ENCODE measurements around the gene SLC26A11.
"Not testable (repeated sequence)": the region's sequence is repeated elsewhere in the genome, so short reads cannot be mapped to it uniquely, and the experiment has no call there.

The SLC26A11 gene

DNA sequence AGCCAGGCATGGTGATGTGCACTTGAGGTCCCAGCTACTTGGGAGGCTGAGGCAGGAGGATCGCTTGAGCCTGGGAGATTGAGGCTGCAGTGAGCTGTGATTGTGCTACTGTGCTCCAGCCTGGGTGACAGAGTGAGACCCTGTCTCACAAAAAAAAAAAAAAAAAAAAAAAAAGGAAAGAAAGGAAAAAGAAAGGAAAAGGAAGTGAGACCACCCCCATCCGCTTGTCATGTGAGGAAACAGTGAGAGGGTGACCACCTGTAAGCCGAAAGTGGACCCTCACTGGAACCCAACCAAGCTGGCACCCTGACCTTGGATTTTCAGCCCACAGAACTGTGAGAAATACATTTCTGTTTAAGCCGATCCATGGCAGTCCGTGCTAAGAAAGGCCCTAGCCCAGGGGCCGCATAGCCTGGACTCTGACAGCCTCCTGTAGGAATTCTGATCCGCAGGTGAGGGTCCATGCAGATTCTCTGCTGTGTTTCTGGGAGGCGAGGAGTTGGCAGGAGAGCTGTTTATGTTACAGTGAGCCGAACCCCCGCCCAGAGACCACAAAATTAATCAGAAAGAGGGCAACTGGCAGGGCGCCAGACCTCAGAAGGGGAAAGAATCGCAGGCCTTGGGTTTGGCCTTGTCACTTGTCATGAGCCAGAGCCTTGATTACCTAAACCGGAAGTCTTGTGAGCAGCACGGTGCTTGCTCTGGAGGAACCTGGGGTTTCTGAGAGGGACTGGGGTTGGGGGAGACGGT is 1.0 kb upstream of the SLC26A11 start:
- DNase-seq, result peak; percentile 96

DNA sequence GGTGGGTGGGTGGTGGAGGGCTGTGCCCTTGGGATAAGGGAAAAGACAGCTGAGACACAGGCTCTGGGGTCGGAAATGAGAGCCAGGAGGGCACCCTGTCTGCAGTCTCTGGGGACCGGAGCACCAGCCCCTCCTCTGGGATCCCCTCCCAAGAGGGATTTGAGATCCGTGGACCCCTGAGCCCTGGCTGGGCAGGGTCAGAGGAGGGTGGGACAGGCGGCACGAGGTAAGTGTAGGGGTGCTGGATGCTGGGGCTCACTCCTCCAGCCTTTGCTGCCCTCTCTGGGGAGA is 519 bp upstream of the SLC26A11 start:
- DNase-seq, result no peak

DNA sequence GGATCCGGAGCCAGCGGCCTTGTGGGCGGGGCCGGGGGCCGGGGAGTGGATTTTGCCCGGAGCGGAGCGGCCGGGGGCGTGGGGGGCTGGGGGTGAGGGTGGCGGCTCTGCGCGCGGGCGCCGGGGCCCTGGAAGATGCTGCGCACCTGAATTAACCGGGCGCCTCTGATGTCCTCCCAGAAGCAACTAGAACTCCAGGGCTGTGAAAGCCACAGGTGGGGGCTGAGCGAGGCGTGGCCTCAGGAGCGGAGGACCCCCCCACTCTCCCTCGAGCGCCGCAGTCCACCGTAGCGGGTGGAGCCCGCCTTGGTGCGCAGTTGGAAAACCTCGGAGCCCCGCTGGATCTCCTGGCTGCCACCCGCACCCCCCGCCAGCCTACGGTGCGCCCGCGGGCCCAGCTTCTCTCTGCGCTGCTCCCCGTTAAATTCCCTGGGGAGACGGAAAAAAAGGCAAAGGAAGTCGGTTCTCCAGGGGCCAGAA is 549 bp downstream of the SLC26A11 start:
- peak; percentile 59 for DNase-seq

DNA sequence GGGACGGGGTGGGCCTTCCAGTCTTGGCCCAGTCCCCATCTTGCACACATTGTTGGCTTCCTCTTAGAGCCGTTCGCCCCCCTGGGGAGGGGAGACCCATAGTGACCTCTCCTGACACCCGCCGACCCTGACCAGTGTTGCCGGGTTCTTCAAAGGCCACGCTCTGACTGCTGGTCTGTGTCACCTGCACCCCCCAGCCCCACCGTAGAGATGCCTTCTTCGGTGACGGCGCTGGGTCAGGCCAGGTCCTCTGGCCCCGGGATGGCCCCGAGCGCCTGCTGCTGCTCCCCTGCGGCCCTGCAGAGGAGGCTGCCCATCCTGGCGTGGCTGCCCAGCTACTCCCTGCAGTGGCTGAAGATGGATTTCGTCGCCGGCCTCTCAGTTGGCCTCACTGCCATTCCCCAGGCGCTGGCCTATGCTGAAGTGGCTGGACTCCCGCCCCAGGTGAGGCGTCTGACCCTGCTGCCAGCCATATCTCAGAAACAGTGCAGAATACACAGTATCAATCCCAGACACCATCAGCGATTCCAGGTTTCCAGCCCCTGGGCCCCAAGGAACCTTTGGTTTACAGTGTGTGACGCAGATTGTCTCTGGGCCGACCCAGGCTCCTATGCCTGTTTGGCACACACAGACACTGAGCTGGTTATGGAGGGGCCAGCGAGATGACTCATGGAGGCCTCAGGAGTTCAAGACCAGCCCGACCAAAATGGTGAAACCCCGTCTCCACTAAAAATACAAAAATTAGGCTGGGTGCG is 1.3 kb downstream of the SLC26A11 start:
- DNase-seq, result no peak

DNA sequence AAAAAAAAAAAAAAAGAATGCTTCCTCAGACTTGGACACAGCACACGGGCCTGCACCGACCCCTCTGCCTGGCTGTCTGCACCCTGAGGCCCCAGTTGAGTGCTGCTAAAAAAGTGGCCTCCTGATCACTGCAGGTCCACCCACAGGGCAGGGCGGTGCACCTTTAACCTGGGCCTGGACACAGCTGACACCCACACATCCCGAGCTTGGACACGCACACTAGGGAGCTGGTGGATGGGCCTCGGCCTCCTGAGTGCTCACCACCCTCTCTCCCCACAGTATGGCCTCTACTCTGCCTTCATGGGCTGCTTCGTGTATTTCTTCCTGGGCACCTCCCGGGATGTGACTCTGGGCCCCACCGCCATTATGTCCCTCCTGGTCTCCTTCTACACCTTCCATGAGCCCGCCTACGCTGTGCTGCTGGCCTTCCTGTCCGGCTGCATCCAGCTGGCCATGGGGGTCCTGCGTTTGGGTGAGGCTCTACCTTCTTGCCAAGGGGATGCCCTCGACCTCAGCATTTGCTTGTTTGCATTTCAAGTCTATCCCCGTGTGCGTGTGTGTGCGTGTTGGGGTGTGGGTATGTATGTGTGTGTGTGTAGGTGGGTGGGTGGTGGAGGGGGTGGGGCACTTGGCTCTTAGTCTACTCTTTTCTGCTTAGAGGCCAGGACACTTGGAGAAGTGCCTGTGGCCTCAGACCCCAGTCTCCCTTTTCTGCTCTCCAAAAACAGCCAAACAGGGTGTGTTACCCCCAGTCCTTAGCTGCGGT is 2.3 kb downstream of the SLC26A11 start:
- DNase-seq, result no peak

DNA sequence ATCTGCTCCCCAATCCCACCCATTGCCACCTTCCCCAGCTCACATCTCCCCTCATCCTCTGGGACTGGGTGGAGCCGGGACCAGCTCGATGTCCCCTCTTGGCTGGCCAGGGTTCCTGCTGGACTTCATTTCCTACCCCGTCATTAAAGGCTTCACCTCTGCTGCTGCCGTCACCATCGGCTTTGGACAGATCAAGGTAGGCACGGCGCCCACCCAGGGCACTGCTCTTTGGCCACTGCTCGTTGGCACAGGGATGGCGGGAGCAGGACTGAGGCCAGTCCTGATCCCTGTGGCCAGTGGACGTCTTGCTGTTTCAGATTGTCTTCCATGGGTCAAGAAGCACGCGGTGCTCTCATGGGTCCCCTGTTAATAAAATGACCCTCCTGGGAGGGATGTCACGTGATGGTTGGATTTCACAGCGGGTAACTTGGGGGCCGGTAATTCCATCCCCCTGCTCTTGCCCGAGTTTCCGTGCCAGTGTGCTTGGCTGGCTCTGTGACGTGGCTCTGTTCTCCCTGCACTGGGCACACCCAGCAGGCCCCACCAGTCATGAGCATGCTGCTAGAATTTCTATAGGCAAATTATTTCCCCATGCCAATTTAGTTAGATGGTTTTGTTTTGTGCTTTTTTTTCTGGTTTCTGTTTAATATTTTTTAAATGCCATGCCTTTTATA is 3.1 kb downstream of the SLC26A11 start:
- no peak for DNase-seq

DNA sequence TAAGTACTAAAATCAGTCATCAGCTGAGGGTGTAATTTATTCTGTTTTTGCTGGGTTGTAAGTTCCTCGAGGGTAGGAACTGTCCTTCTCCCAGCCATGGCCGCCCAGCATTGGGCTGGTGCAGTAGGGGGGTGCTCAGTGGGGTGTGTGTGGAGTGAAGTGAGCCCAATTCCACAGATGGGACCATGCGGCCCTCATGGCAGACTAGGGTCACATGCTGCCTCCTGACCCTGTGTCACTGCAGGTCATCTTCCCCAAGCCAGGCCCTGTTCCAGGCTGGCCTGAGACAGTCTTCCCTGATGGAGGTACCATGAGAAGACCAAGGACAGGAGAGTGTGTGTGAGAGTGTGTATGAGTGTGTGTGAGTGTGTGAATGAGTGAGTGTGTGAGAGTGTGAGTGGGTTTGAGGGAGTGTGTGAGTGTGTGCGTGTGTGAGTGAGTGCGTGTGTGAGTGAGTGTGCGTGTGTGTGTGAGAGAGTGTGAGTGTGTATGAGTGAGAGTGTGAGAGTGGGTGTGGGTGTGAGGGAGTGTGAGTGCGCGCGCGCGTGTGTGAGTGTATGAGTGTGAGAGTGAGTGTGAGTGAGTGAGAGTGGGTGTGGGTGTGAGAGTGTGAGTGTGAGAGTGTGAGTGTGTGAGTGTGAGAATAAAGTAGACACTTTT is 3.7 kb downstream of the SLC26A11 start:
- DNase-seq, result no peak

DNA sequence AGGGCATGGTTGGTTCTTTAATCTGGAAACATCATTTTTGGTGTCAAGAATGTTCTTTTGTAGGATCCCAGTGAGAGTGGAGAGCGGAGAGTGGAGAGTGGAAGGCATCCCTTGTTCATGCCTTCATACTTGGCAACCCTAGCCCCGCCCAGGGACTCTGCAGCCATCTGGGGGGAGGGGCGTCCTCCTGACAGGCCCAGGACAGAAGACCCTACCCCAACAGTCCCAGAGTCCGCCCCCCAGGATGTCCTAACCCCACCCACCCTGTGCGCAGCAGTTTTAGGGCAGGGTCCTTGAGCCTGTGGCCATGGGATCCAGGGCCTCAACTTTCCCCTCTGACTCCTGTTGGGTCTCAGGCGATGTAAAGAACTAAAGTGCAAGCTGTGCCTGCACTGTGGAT is 4.5 kb downstream of the SLC26A11 start:
- no peak for DNase-seq

DNA sequence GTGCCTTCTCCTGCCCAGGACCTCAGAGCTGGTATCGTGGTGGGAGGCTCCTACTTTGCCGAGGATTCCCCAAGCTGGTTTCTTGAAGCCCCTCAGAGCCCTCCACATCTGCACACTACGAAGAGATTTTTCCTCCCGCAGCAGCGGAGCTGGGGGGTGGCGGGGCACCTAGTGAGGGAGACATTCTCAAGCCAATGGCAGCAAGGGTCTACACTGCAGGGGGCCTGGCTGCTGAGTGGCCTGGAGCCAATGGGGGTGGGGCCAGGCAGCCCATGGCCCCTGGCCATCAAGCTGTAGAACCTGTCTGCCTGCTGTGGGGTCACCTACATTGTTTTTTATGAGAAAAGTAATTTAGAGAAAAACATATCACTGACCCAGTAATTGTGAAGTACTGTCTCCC is 5.0 kb downstream of the SLC26A11 start:
- no peak for DNase-seq

DNA sequence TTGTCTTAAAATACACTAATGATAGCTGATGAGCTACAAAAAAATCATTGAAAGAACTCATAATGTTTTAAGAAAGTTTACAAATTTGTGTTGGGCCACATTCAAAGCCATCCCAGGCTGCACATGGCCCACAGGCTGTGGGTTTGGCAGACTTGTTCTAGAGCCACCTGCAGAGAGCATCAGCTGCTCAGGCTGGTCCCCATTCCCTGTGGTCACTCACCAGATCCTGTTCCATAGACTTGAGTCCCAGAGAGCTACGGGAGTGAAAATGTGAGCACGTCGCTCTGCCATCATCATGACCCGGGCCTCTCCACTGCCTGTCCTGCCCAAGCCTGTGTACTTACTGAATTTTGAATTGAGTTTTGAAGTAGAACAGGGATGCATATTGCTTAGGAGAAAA is 6.9 kb downstream of the SLC26A11 start:
- DNase-seq, result no peak

DNA sequence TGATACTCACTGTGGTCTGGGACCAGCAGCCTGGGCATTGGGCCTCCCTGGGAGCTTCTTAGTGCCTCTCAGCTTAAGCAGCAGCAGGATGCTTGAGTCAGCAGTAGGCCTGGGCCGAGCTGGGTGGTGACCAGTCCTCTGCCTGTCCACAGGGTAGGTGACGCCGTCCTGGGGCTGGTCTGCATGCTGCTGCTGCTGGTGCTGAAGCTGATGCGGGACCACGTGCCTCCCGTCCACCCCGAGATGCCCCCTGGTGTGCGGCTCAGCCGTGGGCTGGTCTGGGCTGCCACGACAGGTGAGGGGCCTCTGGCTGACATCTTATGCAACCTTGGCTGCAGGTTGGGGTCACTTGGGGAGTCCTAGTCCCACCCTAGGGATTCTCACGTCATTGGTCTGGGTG is 7.4 kb downstream of the SLC26A11 start:
- no peak for DNase-seq

DNA sequence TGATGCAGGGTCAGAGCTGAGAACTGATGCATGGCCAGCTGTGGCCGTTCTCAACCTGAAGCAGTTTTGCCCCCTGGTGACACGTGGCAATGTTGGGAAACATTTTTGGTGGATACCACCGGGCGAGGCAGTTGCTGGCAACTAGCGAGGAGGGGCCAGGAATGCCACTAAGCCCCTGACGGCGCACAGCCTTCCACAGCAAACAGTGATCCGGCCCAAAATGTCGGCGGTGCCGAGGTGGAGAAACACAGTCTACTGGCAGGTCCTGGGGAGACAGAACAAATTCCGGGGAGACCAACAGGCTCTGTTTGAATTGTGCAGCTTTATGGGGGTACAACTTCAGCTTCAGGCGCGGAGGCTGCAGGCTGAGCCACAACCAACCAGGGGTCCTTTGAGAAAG is 8.2 kb downstream of the SLC26A11 start:
- no peak for DNase-seq

DNA sequence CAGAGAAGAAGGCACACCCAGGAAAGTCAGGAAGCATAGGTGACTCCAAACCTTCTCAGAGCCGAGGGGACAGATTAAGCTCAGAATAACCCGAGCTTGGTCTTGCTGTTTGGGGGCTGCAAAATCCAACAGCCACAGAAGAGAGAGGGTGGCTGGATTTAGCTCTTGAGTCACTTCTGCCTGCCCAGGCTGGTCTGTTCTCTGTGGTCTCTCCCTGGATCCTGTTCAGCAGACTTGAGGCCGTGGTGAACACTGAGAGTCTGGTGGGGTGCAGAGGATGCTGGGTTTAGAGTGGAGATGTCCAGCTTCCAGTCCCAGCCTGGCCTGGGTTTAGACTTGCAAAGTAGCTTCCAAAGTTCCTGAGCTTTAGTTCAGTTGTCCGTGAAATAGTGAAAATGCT is 8.8 kb downstream of the SLC26A11 start:
- DNase-seq, result no peak

DNA sequence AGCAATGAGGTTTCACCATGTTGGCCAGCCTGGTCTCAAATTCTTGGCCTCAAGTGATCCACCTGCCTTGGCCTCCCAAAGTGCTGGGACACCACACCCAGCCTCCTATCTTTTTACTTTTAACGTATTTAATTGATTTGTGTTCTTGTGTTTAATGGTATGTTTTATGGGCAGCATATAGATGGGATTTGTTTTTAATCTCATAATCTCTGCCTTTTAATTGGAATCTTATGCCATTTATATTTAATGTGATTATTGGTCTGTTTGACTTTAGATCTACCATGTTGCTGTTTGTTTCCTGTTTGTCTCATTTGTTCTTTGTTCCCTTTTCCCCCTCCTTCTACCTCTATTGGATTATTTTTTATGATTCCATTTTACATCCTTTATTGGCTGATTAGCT is 12.2 kb downstream of the SLC26A11 start:
- no peak for DNase-seq

DNA sequence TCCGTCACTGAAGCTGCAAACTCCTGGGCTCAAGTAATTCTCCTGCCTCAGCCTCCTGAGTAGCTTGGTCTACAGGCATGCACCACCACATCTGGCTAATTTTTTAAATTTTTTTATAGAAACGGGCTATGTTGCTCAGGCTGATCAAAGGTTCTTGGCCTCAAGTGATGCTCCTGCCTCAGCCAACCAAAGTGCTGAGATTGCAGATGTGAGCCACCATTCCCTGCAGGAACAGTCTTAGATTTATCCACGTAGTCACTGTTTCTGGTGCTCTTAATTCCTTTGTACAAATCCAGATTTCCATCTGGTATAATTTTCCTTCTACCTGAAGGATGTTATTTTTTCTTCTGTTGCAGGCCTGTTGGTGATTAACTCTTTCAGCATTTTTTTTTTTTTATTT is 13.0 kb downstream of the SLC26A11 start:
- no peak for DNase-seq

DNA sequence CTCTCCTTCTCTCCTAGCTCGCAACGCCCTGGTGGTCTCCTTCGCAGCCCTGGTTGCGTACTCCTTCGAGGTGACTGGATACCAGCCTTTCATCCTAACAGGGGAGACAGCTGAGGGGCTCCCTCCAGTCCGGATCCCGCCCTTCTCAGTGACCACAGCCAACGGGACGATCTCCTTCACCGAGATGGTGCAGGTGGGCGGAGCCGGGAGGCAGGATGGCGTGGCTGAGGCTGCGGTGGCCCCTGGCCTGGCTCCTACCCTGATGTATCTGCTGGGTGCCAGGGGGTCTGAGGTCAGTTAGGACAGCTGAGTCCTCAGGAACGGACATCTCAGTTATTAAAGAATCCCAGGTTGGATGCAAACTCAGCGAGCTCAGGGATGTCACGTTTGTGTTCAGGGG is 16.7 kb downstream of the SLC26A11 start:
- no peak for DNase-seq

DNA sequence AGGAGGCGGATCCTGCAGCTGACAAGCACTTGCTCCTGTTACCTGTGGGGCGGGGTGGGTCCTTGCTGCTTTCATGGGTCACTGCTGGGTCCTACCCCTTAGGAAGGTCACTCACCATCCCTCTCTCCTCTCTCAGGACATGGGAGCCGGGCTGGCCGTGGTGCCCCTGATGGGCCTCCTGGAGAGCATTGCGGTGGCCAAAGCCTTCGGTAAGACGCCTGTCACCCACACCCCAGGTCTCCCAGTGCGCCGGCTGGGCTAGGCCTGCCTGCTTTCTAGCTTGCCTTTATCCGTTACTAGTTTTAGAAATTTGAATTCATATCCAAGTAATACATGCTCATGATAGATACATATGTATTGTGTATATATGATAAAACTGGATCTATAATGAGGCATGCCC is 17.2 kb downstream of the SLC26A11 start:
- DNase-seq, result no peak

DNA sequence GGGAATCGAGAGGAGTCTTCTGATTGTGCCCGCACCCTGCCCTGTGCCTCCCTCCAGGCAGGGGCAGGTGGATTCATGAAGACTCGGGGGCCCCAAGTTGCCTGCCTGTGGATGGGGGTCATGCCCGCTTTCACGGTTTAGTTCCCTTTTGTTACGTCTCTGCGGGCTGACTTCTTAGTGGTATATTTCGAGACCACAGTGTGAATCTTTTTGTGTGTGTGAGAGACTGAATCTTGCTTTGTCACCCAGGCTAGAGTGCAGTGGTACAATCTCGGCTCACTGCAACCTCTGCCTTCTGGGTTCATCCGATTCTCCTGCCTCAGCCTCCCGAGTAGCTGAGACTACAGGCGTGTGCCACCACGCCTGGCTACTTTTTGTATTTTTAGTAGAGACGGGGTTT is 22.3 kb downstream of the SLC26A11 start:
- no peak for DNase-seq

DNA sequence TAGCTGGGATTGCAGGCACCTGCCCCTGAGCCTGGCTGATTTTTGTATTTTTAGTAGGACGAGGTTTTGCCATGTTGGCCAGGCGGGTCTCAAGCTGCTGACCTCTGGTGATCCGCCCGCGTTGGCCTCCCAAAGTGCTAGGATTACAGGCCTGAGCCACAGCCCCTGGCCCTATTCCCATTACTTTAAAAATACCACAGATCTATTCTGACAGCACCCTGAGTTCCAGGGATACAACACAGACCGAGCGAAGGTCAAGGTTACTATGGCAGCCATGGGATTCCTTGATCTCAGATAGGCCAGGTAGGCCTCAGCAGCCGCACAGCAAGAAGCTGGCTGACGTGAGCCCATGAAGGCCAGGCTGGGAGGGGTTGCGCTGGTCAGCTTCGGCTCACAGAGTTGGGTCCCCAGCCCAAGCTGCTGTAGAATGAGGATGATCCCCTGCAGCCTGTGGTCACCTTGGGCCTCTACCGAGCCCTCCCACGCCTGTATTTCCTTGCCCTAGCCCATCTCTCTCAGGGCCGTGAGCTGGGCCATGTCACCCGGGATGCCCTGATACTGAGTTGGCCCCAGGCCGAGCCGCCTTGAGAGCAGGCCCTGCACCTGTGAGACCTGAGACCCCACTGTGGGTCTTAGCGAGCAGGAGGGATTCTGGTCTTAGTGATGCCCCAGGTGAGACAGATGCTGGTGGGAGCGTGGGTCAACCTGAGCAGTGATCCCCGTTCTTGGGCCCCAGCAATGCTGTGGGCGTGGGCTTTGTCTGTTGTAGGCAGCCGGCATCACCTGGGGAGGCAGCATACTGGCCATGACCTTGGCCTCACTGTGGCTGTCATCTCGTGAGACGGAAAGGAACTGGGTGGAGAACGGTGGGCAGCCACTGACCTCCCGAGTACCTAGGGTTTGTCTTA is 23.6 kb downstream of the SLC26A11 start:
- no peak for DNase-seq

DNA sequence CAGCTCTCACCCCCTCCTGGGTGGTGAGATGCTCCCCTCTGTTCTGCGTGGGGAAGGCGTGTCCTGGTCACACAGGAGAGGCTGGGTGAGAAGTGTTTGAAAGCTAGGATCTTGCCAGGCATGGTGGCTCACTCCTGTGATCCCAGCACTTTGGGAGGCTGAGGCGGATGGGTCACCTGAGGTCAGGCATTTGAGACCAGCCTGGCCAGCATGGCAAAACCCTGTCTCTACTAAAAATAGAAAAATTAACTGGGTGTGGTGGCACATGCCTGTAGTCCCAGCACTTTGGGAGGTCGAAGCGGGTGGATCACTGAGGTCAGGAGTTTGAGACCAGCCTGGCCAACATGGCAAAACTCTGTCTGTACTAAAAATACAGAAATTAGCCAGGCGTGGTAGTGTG is 24.2 kb downstream of the SLC26A11 start:
- DNase-seq, result not testable (repeated sequence)

DNA sequence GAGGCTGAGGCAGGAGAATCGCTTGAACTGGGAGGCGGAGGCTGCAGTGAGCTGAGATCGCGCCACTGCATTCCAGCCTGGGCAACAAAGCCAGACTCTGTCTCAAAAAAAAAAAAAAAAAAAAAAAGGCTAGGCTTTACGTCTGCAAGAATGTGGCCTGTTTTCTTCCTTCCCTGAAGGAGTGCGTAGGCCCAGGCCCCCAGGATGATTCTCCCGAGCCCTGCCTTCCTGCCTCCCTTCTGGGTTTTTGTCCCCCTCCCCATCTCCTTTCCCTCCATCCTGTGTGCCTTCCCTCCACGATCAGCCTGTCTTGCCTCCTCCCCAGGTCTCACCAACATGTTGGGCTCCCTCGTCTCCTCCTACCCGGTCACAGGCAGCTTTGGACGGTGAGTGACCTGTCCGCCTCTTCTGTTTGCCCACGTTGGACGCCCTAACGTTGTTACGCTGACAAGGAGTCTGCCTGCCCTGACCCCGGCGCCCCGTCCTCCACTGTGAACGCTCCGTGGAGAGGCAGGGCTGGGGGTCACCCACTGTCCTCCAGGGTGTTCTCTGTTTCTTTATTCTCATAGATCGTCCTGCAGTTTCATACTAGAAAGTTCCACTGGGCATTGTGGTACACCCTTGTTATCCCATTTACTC is 24.8 kb downstream of the SLC26A11 start:
- no peak for DNase-seq
